Neural cell (in vitro differentiated cells): ENCODE measurements around the gene NUDT9. TPM values are rescaled to one million over a fixed set of nuclear protein-coding genes. Genes with fewer than 3 reads are reported as not detected.
"Not testable (repeated sequence)": the region's sequence is repeated elsewhere in the genome, so short reads cannot be mapped to it uniquely, and the experiment has no call there.

Experiments used
- H2AFZ ChIP-seq: fragments of 200-600, 300-800 bp; sonication (generic), shearing (Covaris generic); 2 replicates; pipeline ENCODE4 v1.6.0; 2014; ENCODE audit warnings: low read depth, mild to moderate bottlenecking, antibody characterized with exemption, low read length, moderate library complexity
- H3F3A ChIP-seq: fragments of 200-600 bp; shearing (Covaris generic); 2 replicates; pipeline ENCODE4 v1.6.1; 2016; ENCODE audit warnings: mild to moderate bottlenecking, moderate library complexity, mixed read lengths, antibody characterized with exemption, low read length; ENCODE audit not compliant: insufficient read depth, poor library complexity, severe bottlenecking
- H3K27ac ChIP-seq: fragments of 200-600, 300-800 bp; sonication (generic), shearing (Covaris generic); 2 replicates; pipeline ENCODE4 v1.5.1; 2014; ENCODE audit warnings: mild to moderate bottlenecking, low read length, moderate library complexity
- H3K27me3 ChIP-seq: fragments of 300-800, 200-600 bp; sonication (generic), shearing (Covaris generic); 2 replicates; pipeline ENCODE4 v1.6.0; 2014; ENCODE audit warnings: mild to moderate bottlenecking, low read depth, low read length, moderate library complexity; ENCODE audit not compliant: insufficient read depth
- H3K36me3 ChIP-seq: fragments of 300-800, 200-600 bp; sonication (generic), shearing (Covaris generic); 2 replicates; pipeline ENCODE4 v1.5.1; 2014; ENCODE audit warnings: mild to moderate bottlenecking, antibody characterized with exemption, low read length, moderate library complexity; ENCODE audit not compliant: insufficient read depth
- H3K4me2 ChIP-seq: fragments of 300-800, 200-600 bp; sonication (generic), shearing (Covaris generic); 2 replicates; pipeline ENCODE4 v1.6.0; 2014; ENCODE audit warnings: mild to moderate bottlenecking, low read length
- H3K4me3 ChIP-seq: fragments of 300-800, 200-600 bp; sonication (generic), shearing (Covaris generic); 2 replicates; pipeline ENCODE4 v1.5.1; 2014; ENCODE audit warnings: mild to moderate bottlenecking, low read length, moderate library complexity
- H3K79me2 ChIP-seq: fragments of 200-600 bp; shearing (Covaris generic); replicated peaks from 2 replicates; pipeline ENCODE4 v1.6.0; 2014; ENCODE audit warnings: mild to moderate bottlenecking, low read length, moderate library complexity; ENCODE audit not compliant: insufficient read depth
- H3K9ac ChIP-seq: fragments of 300-800, 200-600 bp; sonication (generic), shearing (Covaris generic); 2 replicates; pipeline ENCODE4 v1.6.1; 2016; ENCODE audit warnings: mild to moderate bottlenecking, low read length, mixed read lengths
- H3K9me2 ChIP-seq: fragments of 200-600 bp; shearing (Covaris generic); 2 replicates; pipeline ENCODE4 v1.6.1; 2016; ENCODE audit warnings: mild to moderate bottlenecking, low read length, mixed read lengths; ENCODE audit not compliant: insufficient read depth
- H3K9me3 ChIP-seq: fragments of 200-600, 300-800 bp; sonication (generic), shearing (Covaris generic); 2 replicates; pipeline ENCODE4 v1.6.1; 2016; ENCODE audit warnings: mild to moderate bottlenecking, mixed run types, low read length, moderate library complexity, mixed read lengths
- H4K20me1 ChIP-seq: fragments of 200-600 bp; shearing (Covaris generic); 2 replicates; pipeline ENCODE4 v1.6.1; 2016; ENCODE audit warnings: mild to moderate bottlenecking, mixed run types; ENCODE audit not compliant: insufficient read depth
- CTCF ChIP-seq: fragments of 450-650 bp; IDR thresholded peaks from 2 replicates; pipeline ENCODE4 v1.5.1; 2014; ENCODE audit warnings: antibody characterized with exemption, mild to moderate bottlenecking, moderate library complexity; ENCODE audit not compliant: poor library complexity, severe bottlenecking
- EP300 ChIP-seq: fragments of 450-650 bp; conservative IDR thresholded peaks from 2 replicates; pipeline ENCODE4 v1.6.1; 2014; ENCODE audit warnings: antibody characterized with exemption, mild to moderate bottlenecking, moderate library complexity; ENCODE audit not compliant: poor library complexity, severe bottlenecking
- EZH2 ChIP-seq: fragments of 200-600, 300-800 bp; shearing (Covaris generic), sonication (generic); IDR thresholded peaks from 2 replicates; pipeline ENCODE4 v1.6.1; 2014; ENCODE audit warnings: antibody characterized with exemption, low read length, borderline replicate concordance, mild to moderate bottlenecking; ENCODE audit not compliant: insufficient read depth, poor library complexity, severe bottlenecking
- MXI1 ChIP-seq: fragments of 450-650 bp; conservative IDR thresholded peaks from 2 replicates; pipeline ENCODE4 v1.6.1; 2014; ENCODE audit warnings: antibody characterized with exemption, mild to moderate bottlenecking; ENCODE audit not compliant: poor library complexity, severe bottlenecking
- POLR2AphosphoS5 ChIP-seq: IDR thresholded peaks from 2 replicates; pipeline ENCODE4 v1.6.1; 2012
- RAD21 ChIP-seq: fragments of 450-650 bp; conservative IDR thresholded peaks from 2 replicates; pipeline ENCODE4 v1.6.1; 2014; ENCODE audit warnings: antibody characterized with exemption, mild to moderate bottlenecking, moderate library complexity
- REST ChIP-seq: IDR thresholded peaks from 2 replicates; pipeline ENCODE4 v1.6.1; 2012; ENCODE audit warnings: borderline replicate concordance
- SMC3 ChIP-seq: fragments of 450-650 bp; conservative IDR thresholded peaks from 2 replicates; pipeline ENCODE4 v1.6.1; 2014; ENCODE audit warnings: antibody characterized with exemption, mild to moderate bottlenecking, moderate library complexity; ENCODE audit not compliant: poor library complexity
- TAF1 ChIP-seq: IDR thresholded peaks from 2 replicates; pipeline ENCODE4 v1.6.1; 2012; ENCODE audit warnings: low read depth
- polyA plus RNA-seq: library from polyadenylated mRNA; depleted of rRNA; stranded (reverse); fragments of >200 nt; gene quantifications from 2 replicates; pipeline ENCODE4 v1.2.3, GENCODE V29; 2014

The NUDT9 gene
- polyA plus RNA-seq, 1 donor from 2014 or later = 25.5 TPM

GRCh38 chr4:87446375-87446774 is 24.0 kb downstream of the NUDT9 start:
- H3K9me3 ChIP-seq, H4K20me1 ChIP-seq: not testable (repeated sequence)

GRCh38 chr4:87451537-87451936 is 29.2 kb downstream of the NUDT9 start:
- no peaks in the 10 kb centered on the region for H3F3A ChIP-seq
- no peak overlapping the region for H3K27ac ChIP-seq
- H3K9me2 ChIP-seq = no peaks in the 10 kb centered on the region
- H3K9me3 ChIP-seq = no peaks in the 10 kb centered on the region
- H2AFZ ChIP-seq = no peak overlapping the region
- no peaks in the 10 kb centered on the region for H4K20me1 ChIP-seq
- H3K4me3 ChIP-seq = no peak overlapping the region
- H3K4me2 ChIP-seq = no peak overlapping the region
- H3K79me2 ChIP-seq = no peaks in the 10 kb centered on the region
- no peaks in the 10 kb centered on the region for H3K27me3 ChIP-seq
- no peaks in the 10 kb centered on the region for H3K36me3 ChIP-seq
- TF ChIP-seq POLR2AphosphoS5 = no peak
- no peak for TF ChIP-seq SMC3
- no peak for TF ChIP-seq MXI1
- TF ChIP-seq TAF1 = no peak
- TF ChIP-seq CTCF = no peak
- no peak for TF ChIP-seq RAD21
- no peak for TF ChIP-seq EZH2
- TF ChIP-seq REST = no peak
- no peak for TF ChIP-seq EP300
- no peak overlapping the region for H3K9ac ChIP-seq

More at GRCh38 chr4:87446375-87446774, 24.0 kb downstream of the NUDT9 start:
- H3K4me3 ChIP-seq, H3K27me3 ChIP-seq, H2AFZ ChIP-seq, H3K9me2 ChIP-seq, H3K79me2 ChIP-seq, H3F3A ChIP-seq, H3K9ac ChIP-seq, H3K36me3 ChIP-seq, H3K27ac ChIP-seq, H3K4me2 ChIP-seq: not testable (repeated sequence)

GRCh38 chr4:87458913-87459312 is 36.5 kb downstream of the NUDT9 start:
- Histone ChIP-seq H4K20me1 (no peaks in the 10 kb centered on the region), H3F3A (no peaks in the 10 kb centered on the region), H3K4me3 (no peak overlapping the region), H3K27ac (no peak overlapping the region), H3K9me3 (no peaks in the 10 kb centered on the region), H3K79me2 (no peaks in the 10 kb centered on the region), H2AFZ (no peak overlapping the region), H3K9me2 (no peaks in the 10 kb centered on the region), H3K9ac (no peak overlapping the region), H3K36me3 (no peaks in the 10 kb centered on the region), H3K27me3 (no peaks in the 10 kb centered on the region), H3K4me2 (no peak overlapping the region)
- TF ChIP-seq REST (no peak), TAF1 (no peak), EP300 (no peak), EZH2 (no peak), POLR2AphosphoS5 (no peak), CTCF (no peak), SMC3 (no peak), RAD21 (no peak), MXI1 (no peak)
